Ovary (tissue), 9 donors: Measurements from ENCODE around the gene TCERG1L. TPM values are rescaled to one million over a fixed set of nuclear protein-coding genes. Genes with fewer than 3 reads are reported as not detected.

Source experiments
- DNase-seq, 5 donors: peaks; one replicate each; pipeline ENCODE4 v3.0.0-alpha.2; 2019 to 2020
- H3K27ac ChIP-seq, 2 donors: fragments of 200-600 bp; one replicate each; pipeline versions ENCODE4 v1.5.1 to v1.8.0; 2019 to 2022
- H3K27me3 ChIP-seq: fragments of 200-600 bp; one replicate; pipeline ENCODE4 v1.8.0; 2022
- H3K36me3 ChIP-seq: fragments of 200-600 bp; sonication (generic); one replicate; pipeline ENCODE4 v1.5.1; 2019
- H3K4me1 ChIP-seq: one replicate; pipeline ENCODE4 v1.8.1; 2013; ENCODE audit warnings: mild to moderate bottlenecking, moderate library complexity; ENCODE audit not compliant: insufficient read depth
- H3K4me3 ChIP-seq: fragments of 200-600 bp; sonication (generic); one replicate; pipeline ENCODE4 v1.5.1; 2017
- H3K9me3 ChIP-seq, 2 donors: fragments of 200-600 bp in 1 of 2; sonication (generic) in 1 of 2; one replicate each; pipeline versions ENCODE4 v1.5.1 to v1.8.1; 2013 to 2019; ENCODE audit warnings: mild to moderate bottlenecking in 1 of 2, moderate library complexity in 1 of 2
- CTCF ChIP-seq, 3 donors: fragments of 450-650 bp in 2 of 3; fragments of 200-600 bp in 1 of 3; IDR thresholded peaks; one replicate each; pipeline versions ENCODE4 v1.5.1 to v1.8.0; 2016 to 2022; ENCODE audit warnings: antibody characterized with exemption in 3 of 3, mild to moderate bottlenecking in 1 of 3
- EP300 ChIP-seq: sonication (generic); formaldehyde crosslinking; IDR thresholded peaks from one replicate; pipeline ENCODE4 v1.6.1; 2017; ENCODE audit warnings: antibody characterized with exemption
- POLR2A ChIP-seq: fragments of 450-650 bp; IDR thresholded peaks from one replicate; pipeline ENCODE4 v1.6.1; 2017; ENCODE audit warnings: antibody characterized with exemption, mild to moderate bottlenecking, moderate library complexity
- whole genome bisulfite sequencing, 3 donors: extraction: QIAGEN DNeasy Blood & Tissue Kit in 1 of 3; methylation state at CpG; one replicate each; pipeline versions ENCODE4 v1.1.5 to v1.1.7; 2013 to 2017; 5-methylcytosine and 5-hydroxymethylcytosine counted together
- intact Hi-C, 4 donors: fragments of 100-400 bp; cut with DNase I; formaldehyde crosslinking; loops; one replicate each; pipeline versions ENCODE4 v1.11.0 to v1.15.1; 2022 to 2023
- polyA plus RNA-seq, 2 donors: library from polyadenylated mRNA; stranded (reverse); fragments of 200-250 nt in 1 of 2; fragments of 350-450 nt in 1 of 2; fragmentation: Illumina TruSeq in 1 of 2; extraction: RNeasy Lipid Tissue Mini Kit (QIAGEN cat#74804) in 1 of 2; gene quantifications; one replicate each; pipeline ENCODE4 v1.2.3, GENCODE V29; 2013 to 2014
- total RNA-seq, 7 donors: library from RNA; depleted of rRNA in 2 of 7; stranded (reverse); fragments of >200 nt in 2 of 7; fragmentation: NEBNext Ultra II Directional in 3 of 7; extraction: Animal tissue kit (Norgen Biotek cat#: 25700) in 3 of 7; gene quantifications; one replicate each; pipeline versions ENCODE4 v1.1.0 to v1.2.4, GENCODE V29; 2016 to 2023
- donor health status: DM: no; HTN: no; CAD: no; lungs with moderate emphysema.
- donor health status: DM: no; HTN: no; CAD: no.
- donor health status: Bipolar disorder and iron deficiency.
- donor health status: DM: yes; HTN: yes; CAD: no.
- donor health status: DM: no; HTN: no; CAD: no.
- donor health status: DM: yes; HTN: yes; CAD: no.

Gene TCERG1L
- total and polyA plus RNA-seq, 9 donors: 1.1 to 8.0 (median 1.8) TPM

DNA sequence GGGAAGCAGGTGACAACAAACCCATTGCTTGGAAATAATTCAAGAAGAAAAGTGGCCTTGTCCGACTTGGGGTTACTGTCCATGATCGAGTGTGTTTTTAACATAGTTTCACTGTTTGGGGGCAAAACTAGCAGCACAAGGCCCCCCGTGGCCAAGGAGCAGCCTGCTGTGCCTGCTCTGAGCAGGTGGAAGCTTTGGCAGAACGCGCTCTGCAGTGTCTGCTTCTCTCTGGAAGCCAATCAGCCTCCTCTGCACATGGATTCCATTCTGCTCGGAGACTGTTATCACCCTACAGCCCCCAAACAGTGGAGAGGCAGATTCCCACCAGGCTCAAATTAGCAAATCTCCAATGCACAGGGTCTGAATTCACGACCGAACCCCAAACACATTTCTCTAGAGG lies 7.3 kb upstream of the TCERG1L start:
- Histone ChIP-seq H3K27me3 (no peaks in the 10 kb centered on the region), H3K27ac (no peak overlapping the region), H3K4me3 (no peak overlapping the region), H3K4me1 (peaks cover 2% of the 10 kb centered on the region), H3K9me3 (no peaks in the 10 kb centered on the region), H3K36me3 (no peaks in the 10 kb centered on the region)
- intact Hi-C loops: loop anchor here in 2 of 4 donors (10.0 kb wide), 2 partner anchors 156 to 1124 kb away; no protein-coding TSS in a partner anchor
- 72 to 77% (median 74%) methylated on average over 8 of the region's 8 CpGs for WGBS, 3 donors
- no peak for DNase-seq
- no peak for TF ChIP-seq CTCF (IDR thresholded peaks at IDR 0.05)
- no peak for TF ChIP-seq EP300
- TF ChIP-seq POLR2A: no peak

DNA sequence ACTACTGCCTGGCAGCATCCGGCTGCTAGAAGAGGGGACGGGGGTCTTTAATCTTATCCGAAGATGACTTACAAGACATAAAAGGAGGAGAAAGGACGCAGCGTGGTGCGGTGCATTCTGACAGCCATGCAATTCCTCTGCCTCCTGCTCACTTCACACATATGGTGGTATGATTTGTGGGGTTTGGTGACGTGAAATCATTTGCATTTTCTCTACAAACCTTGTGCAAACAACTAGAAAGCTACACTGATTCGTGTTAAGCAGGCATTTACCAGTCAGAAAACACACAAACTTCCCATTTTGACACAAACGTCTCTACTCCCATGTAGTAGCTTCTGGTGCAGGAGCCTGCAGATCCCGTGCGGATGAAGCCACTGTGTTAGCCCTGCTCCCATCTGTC lies 6.8 kb upstream of the TCERG1L start:
- no peak overlapping the region for H3K27ac ChIP-seq
- TF ChIP-seq CTCF (IDR thresholded peaks at IDR 0.05): no peak
- no peak for TF ChIP-seq EP300
- no peak for TF ChIP-seq POLR2A
- no peak overlapping the region for H3K4me3 ChIP-seq
- H3K27me3 ChIP-seq: no peaks in the 10 kb centered on the region
- DNase-seq: no peak
- H3K9me3 ChIP-seq: no peaks in the 10 kb centered on the region
- 71 to 77% (median 76%) methylated on average over 11 of the region's 11 CpGs for WGBS, 3 donors
- no peaks in the 10 kb centered on the region for H3K36me3 ChIP-seq
- intact Hi-C loops: loop anchor here in 2 of 4 donors (10.0 kb wide), 2 partner anchors 157 to 1123 kb away; no protein-coding TSS in a partner anchor
- peaks cover 2% of the 10 kb centered on the region for H3K4me1 ChIP-seq

DNA sequence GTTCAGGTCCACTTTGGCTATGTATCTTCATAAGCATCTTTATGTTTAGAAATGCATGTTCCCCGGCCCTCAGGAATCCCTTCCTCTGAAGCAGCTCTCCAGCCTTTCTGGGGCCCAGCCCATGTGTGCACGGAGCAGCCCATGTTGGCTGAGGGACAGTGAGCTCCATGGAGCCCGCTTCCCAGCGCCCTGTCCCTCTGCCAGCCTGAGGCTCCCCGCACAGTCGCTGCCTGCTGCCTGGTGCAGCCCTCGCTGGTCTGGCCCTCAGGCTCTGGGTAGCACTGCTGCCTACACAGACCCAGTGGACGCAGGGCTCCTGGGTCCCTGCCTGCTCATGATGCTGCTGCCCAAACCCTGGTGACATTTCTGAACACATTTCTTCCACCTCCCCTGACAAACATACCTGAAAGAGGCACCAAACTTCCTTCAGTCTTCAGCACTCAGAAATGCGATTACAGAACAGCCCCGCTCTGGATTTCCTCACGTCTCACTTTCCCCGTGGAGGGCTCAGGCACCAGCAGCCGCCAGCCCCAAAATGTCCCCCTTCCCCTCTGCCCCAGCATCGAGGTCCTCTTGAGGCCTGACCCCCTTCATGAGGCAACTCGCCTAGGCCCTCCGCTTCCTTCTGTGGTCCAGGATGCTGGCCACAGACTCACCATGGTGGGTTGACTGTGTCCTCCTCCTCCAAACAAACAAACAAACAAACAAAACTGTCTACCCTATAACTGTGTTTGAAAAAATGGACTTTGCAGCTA lies 5.0 kb upstream of the TCERG1L start:
- TF ChIP-seq CTCF (IDR thresholded peaks at IDR 0.05) (no peak), POLR2A (no peak), EP300 (no peak)
- no peaks in the 10 kb centered on the region for H3K27me3 ChIP-seq
- H3K4me3 ChIP-seq: no peak overlapping the region
- H3K4me1 ChIP-seq: peaks cover 2% of the 10 kb centered on the region
- H3K9me3 ChIP-seq: no peaks in the 10 kb centered on the region
- 84 to 88% (median 86%) methylated on average over 16 of the region's 16 CpGs for WGBS, 3 donors
- intact Hi-C loops: loop anchor here in 2 of 4 donors (10.0 kb wide), 2 partner anchors 158 to 1122 kb away; no protein-coding TSS in a partner anchor
- H3K27ac ChIP-seq: no peak overlapping the region
- DNase-seq: no peak
- H3K36me3 ChIP-seq: no peaks in the 10 kb centered on the region

DNA sequence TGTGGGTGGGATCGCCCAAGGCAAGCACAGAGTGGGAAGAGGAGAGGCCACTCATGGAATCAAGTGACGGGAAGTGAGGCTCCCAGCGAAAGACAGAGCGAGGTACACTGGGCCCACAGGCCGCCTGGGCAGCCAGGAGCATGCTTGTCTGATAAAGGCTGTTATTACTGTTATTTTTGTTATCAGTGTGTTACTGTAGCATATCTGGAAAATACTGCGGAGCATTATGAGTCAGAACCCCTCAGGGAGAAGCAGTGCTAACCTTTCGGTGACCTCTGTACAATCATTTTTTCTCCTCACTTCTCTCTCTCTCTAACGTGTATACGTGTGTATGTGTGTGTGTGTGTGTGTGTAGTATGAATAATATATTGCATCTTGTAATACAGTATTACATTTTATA lies 3.8 kb upstream of the TCERG1L start:
- DNase-seq: no peak

More for the DNA sequence above, 3.8 kb upstream of the TCERG1L start:
- WGBS, 3 donors: 62 to 74% (median 64%) methylated on average over 9 of the region's 9 CpGs
- Histone ChIP-seq H3K27ac (no peak overlapping the region), H3K4me3 (no peak overlapping the region), H3K36me3 (no peaks in the 10 kb centered on the region), H3K27me3 (no peaks in the 10 kb centered on the region), H3K9me3 (no peaks in the 10 kb centered on the region), H3K4me1 (peaks cover 6% of the 10 kb centered on the region)
- TF ChIP-seq EP300 (no peak), POLR2A (no peak), CTCF (IDR thresholded peaks at IDR 0.05) (no peak)
- intact Hi-C loops: loop anchor here in 2 of 4 donors (10.0 kb wide), 2 partner anchors 159 to 1121 kb away; no protein-coding TSS in a partner anchor
